OCI-LY7 (cell line): ENCODE data around the gene RNF14.

Experiments
- EZH2phosphoT487 ChIP-seq: fragments of 200-600 bp; sonication (generic); IDR thresholded peaks from 2 replicates; pipeline ENCODE4 v1.6.1; 2018; ENCODE audit warnings: low read depth, borderline replicate concordance, mild to moderate bottlenecking, mixed run types, antibody characterized with exemption, low read length, moderate library complexity, mixed read lengths
- TF ChIP-seq, protein P1 (sequence below): fragments of 200-600 bp; sonication (generic); conservative IDR thresholded peaks from 2 replicates; pipeline ENCODE4 v1.5.1; 2014; ENCODE audit warnings: mild to moderate bottlenecking, antibody characterized with exemption, low read length, moderate library complexity, mixed read lengths

DNA sequence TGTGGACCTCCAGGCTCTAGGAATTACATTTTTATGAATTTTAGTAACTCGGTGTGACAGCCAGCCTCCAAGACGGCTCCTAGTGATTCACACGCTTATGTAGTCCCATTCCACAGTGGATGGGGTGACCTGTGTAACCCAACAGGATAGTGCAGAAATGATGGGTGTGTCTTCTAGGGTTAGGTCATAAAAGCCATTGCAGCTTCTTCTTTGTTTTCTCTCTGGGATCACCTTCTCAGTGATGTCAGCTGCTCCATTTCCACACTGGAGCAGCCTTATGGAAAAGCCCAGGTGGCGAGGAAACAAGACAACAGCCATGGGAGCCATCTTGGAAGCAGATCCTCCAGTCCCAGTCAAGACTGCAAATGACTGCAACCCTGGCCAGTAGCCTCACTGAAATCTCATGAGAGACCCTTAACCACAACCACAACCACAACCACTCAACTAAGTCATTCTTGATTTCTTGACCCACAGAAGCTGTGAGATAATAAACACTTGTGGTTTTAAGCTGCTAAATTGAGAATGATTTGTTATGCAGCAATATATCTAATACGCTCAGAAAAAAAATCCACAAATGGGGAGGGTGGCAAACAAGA, 49.0 kb downstream of the RNF14 start:
- TF ChIP-seq, protein P1, sequence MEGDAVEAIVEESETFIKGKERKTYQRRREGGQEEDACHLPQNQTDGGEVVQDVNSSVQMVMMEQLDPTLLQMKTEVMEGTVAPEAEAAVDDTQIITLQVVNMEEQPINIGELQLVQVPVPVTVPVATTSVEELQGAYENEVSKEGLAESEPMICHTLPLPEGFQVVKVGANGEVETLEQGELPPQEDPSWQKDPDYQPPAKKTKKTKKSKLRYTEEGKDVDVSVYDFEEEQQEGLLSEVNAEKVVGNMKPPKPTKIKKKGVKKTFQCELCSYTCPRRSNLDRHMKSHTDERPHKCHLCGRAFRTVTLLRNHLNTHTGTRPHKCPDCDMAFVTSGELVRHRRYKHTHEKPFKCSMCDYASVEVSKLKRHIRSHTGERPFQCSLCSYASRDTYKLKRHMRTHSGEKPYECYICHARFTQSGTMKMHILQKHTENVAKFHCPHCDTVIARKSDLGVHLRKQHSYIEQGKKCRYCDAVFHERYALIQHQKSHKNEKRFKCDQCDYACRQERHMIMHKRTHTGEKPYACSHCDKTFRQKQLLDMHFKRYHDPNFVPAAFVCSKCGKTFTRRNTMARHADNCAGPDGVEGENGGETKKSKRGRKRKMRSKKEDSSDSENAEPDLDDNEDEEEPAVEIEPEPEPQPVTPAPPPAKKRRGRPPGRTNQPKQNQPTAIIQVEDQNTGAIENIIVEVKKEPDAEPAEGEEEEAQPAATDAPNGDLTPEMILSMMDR: no peak
- TF ChIP-seq EZH2phosphoT487: no peak
